Suppressor macrophage treated with lipopolysaccharide for 4 hours (primary cell): ENCODE data around the gene REN.
A peak's percentile ranks its signal among the peaks of the same experiment; 100 is the strongest.

ENCODE experiments used
- DNase-seq: peaks from one replicate; pipeline ENCODE4 v3.0.0-alpha.2; 2020

The REN gene

DNA sequence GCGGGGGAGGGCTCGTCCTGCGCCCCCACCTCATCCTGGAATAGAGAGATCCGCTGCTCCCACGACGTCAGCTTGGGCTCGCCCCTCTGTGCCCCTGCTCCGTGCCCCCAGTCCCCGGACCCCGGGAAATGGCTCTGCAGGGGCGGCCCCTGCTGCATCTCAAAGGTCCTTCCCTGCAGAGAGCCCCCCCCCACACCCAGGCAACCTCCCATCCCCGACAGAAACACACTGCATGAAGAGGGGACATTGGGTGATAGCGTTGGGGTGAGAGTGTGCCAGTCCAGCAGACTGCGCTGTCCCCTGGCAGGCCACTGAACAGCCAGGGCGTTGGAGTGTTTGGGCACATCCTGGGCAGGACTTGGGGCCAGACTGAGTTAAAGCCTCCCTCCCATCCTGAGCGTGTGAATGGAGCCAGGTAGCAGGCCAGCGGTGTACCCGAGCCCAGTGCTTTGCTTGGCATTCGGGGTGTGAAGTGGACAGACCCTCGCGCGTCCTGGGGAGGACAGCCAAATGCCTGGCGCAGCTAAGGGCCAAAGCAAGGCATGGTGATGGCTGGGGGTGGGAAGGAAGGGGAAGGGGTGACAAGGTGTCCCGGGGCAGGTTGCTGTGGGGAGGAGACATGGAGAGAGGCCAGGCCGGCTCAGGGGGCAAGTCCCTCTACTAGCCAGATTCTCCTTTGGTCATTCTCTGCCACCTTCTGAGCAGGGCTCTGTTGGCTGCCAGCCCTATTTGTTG lies 13.7 kb downstream of the REN start:
- no peak for DNase-seq

DNA sequence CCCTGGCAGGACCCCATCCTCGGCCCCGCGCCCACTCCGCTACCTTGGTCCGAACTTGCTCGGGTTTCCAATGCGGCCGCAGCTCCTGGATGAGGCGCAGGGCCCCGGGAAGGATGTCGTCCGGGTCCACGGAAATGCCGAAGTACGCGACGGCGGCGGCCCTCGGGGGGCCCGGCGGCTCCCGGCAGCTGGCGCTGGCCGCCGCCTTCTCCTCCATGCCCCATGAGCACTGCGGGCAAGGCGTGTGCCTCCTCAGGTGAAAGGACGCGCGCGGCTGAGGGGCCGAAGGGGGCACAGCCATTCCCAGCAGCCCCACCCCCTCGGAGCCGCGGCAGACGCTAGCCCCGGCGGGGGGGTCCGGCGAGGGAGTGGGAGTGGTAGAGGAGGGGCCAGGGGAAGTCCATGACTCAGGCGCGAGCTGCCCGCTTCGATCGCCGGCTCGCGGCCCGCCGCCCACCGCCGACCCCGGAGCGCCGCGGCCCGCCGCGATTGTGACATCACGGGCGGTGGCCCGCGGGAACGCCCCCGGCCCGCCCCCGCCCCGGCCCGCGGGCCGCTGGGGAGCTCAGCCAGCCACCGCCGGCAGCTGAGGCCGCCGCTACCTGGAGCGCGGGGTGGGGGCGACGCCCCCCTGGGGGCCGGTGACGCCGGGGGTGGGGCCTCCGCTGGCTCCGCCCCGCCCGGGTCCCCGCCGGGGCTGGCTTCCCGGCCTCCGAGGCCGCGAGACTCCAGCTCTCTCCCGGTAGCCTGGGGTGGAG lies 14.4 kb downstream of the REN start, which contains the start of gene ETNK2:
Gene ETNK2 (minus strand): TSS at position 493 of the 758 bp plus-strand sequence. CDS start 192 bp downstream, at position 301.
- peak; percentile 14 for DNase-seq

DNA sequence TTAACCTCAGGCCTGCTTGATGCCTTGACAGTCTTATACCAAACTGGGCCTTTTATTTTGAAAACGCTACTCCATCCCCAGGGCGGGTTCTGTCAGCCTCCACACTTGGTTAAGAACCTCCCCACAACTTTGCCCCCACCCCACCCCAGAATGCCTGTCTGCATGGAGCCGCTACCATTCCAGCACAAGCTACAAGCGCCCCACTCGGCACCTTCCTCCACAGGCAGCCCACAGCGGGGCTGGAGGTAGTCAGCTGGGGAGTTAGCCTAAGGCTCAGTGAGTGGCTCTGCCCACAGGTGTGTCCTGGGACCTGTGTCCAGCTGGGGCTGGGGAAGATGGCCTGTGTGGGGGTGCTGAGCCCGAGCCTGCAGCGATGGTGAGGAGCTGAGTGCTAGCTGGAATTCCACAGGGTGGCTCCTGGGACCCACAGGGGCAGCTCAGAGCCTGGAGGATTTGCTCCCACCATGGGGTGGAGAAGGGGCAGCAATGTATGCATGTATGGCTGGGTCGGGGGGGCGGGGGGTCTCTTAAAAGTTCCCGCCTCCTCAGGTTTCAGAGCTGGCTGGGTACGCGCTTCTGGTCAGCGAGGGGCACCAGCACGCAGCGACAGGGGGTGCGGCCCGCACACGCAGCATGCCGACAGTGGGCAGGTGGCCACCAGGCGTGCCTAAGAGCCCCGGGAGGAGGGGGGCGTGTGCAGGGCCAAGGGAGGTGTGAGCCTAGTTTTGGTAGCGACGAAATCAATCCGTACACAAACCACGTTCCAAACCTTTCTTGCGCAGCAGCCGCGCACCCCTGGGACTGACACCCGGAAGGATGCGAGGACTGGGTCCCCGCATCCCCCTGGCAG lies 15.2 kb downstream of the REN start:
- DNase-seq = no peak

DNA sequence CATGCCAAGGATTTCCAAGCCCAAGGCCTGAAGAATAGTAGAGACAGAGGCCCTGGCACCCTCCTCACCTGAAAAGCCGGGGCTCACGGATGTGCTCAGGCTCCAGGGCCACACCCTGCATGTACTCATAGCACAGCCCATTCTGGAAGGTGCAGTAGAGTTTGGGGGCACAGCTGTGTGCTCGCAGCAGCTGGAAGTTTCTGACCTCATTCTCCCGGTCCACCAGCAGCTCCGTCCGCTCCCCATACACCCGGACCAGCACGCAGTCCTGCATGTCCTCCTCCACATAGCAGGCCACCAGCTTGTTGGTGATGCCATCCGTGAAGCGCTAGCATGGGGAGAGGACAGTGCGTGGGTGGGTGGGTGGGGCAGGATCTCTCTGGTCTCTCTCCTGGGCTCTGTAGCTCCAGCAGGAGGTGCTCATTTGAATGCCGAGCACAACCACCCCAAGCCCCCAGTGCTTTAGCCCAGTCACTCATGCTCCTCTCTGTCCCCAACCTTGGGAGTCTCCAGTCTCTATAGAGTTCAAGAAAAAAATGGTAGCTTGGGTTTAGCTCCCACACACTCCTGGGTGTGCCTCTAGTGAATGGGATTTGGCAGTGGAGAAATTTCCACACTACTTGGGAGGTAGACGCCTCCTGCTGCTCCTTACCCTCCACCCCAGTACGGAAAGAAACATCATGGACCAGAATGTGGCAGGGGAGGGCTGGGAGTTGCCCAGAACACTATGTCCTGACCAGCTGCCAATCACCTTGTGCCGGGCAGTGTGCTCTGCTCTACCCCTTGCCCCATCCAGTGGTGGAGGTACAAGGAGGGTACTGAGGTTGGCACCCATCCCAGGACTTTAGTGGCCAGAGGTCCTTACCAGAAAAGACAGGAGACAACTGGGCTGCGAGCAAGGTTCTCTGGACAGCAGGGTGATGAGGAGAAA lies 16.2 kb downstream of the REN start:
- DNase-seq = no peak

DNA sequence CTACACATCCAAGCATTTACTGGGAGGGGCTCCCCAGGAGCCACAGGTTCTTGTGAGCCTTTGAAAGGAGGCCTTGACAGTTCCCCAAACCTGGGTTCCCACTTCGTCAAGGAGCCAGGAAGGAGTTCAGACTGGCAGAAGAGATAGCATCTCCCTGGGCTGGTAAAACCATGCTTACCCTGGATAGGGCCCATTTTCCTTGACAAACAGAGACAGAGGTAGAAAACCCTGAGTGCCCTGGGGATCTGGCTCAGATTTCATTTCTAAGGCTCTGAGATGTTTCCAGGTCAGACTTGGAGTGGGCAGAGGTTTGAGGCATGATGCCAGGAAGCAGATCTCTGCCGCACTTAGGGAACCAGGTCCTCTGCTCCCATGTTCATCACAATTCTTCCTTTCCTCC lies 17.0 kb downstream of the REN start:
- DNase-seq = no peak

DNA sequence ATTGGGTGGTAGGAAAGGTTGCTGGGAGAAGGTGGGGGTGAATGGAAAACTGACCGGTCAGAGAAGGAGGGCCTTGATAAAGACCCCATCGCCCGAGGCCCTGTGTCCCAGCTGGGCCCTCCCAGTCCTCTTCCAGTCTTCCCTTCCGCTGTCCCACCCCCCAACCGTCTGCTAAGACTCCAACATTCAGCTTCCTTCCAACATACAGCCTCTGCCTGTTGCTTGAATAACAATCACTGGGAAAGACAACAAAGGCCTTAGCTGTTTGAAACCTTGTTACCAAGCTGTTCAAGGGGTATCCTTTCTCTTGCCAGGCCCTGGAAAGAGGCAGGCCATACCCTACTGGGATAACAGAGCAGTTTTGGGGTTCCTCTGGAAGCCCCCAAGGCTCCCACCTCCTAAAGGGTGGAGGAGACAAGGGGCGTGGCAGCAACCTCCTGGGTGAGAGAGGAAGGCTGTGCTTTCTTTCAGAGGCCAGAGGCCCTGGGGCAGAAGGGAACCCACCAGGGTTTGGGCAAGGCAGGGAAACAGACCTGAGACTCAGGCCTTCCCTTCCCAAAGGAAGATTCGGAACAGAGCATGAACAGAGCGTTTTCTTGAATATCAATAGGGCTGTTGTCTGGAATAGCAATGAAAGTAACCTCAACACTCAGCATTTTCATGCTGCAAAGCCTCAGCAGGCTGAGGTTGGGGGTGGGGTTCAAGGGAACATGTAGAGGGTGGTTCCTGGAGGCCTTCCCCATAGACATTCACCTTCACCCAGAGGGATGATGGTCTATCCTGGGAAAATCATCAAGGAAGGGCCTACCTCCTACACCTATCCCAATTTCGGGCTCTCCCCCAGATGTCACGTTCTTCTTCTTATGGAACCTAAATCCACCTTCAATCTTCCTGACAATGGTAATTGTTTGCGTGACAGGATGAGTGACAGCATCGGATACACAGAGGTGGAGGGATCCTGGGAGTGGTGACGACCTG lies 18.4 kb downstream of the REN start:
- no peak for DNase-seq

DNA sequence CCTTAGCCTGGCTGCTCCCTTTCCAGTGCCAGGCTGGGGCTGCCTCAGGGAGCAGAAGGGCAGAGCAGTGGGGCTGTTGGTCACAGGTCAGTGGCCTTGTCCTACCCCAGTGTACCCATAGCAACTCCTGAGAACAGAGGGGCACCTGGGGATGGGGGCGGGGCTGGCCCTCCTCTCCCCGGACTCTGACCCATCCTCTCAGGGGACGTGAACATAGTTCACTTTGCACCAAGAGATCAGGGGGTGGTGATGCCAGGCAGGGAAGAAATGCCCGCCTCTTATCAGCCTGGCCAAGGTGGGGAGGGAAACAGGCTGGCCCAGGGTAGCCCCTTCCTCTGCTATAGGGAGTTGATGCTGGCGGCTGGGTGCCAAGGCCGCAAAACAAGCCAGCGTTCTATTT lies 19.2 kb downstream of the REN start:
- DNase-seq = no peak

DNA sequence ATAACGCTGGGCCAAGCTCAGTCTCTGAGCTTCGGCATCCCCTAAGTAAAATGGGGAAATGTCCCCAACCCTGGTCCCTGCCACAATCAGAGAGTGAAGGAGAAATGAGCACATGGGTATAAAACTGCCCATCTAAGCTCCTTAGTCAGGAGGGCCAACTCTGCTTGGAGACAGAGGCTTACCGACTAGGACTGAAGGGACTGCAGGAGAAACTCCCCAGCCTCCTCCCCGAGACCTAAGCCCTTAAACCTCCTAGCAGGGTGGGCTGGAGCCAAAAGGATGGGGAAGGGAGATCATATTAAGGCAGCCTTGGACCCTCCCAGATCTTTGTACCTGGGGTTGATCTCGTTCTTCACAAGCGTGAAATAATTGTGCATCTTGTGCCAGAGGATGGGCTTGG lies 19.8 kb downstream of the REN start:
- no peak for DNase-seq

DNA sequence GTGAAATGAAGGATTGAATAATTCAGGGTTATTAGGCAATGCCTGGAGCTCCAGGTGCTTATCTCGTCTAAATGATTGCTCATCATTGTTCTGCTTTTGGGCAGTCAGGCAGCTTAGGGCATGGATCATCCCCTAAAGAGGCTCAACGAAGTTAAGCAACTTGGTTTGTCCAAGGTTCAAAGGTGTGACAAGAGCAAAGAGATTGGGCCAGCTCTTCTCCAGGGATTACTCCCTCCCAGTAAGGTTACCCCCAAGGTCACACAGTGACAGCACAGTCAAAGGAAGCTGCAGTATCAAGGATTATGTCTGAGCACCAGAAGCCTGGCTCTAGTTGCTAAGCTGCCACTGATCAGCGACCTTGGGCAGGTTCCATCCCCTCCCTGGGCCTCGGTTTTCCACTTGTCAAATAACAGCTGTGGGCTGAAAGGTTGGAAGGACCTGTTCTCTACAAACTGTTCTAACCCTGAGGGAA lies 21.1 kb downstream of the REN start:
- no peak for DNase-seq

DNA sequence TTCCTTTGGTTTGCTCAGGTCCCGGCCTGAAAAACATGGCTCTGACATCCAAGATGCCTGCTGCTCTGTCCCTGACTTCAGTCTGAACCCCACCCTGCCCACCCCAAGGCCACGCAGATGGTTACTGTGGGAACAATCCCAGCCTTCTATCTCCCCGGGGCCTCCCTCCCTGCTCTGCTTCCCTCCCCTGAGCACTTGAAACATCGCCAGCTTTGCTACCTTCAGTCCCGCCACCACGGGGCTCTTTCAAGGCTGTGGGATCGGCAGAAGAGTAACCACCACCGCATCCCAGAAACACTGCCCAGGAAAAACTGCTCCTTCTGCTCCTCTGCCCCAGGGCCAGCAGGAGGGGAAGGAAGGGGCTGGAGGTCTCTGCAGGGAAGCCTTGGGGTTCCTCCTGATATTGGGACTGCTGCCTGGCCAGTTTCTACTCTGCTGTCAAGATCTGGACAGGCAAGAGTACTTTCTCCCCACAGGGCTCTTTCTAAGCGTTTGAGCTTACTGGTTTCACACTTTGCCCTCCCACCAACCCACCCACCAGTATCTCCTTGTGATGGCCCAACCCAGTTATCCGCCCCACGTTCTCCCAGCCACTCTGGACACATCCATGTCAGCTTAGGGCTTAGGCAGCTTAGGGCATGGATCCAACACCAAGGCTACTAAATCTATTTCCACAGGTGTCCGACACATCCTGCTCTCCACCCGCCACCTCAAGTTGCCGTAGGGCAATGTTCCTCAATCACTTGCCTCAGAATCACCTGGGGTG lies 22.7 kb downstream of the REN start:
- DNase-seq = no peak

DNA sequence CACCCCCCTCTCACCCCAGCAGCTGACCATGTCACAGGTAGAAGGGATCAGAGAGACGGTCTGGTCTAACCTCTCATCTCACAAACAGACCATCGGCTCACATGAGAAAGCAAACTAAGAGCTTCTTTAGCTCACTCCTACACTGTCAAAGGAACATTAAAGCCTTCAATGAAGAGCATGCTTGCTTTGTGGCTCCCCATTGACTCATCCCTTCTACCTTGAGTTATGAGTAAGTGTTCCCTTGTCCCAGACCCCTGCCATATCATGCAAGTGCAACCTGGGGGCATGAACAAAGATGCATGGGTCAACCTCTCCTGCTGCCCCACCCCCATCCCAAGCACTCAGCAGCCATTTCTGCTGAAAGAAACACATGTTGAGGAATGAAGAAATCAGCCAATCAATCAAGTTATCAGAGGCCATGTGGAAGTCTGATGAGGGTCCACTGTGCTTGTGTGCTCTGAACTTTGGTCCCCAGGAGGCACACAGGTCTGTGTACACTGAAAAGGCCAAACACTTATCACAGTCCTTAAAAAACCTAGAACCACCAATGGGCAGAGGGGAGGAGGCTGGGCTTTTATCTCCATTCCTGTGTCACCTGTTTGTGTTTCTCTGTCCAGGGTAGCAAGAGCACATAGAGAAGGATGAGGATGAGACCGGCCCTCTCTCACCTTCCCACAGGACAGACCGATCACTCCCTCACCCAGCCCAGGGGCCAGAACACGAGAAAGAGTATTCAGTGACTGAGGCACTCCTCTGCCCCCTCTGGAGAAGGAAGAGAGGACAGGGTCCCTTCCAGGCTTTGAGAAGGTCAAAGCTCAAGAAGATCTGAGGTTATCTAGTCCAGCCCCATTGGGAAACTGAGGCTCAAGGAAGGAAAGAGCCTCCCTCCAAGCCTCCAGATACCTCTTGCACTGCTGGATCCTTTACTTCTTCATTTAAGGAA lies 23.8 kb downstream of the REN start:
- no peak for DNase-seq

DNA sequence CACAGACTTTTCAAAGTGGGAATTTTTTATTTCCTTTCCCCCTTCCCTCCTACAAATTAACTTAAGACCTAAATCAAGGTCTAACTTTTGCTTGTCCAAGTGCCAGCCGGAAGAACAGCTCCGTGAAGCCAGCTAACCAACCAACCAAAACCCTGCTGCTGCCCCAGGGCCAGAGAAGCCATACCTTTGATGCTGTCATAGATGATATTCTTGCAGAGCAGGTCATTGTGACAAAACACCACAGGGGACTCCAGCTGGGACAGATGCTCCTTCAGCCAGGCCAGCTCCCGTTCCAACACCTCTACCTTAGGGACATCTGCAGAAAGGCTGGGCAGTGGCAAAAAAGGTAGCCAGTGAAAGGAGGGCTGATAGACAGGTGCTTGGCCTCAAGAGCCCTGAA lies 25.0 kb downstream of the REN start:
- no peak for DNase-seq

DNA sequence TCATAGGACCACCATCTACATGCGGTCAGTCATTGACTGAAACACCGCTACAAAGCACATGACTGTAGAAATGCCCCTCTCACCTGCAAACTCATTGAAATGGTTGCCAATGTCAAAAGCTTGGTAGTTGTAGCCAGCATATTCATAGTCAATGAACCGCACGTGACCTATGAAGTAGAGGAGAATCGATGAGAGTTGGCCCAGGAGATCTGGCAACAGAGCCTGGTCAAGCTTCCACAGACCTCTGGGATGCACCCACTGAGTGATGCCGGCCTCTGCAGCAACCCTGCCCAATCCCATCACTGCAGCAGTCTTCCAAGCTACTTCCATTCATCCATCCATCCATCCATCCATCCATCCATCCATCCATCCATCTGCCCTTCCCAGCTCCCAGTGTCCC lies 26.2 kb downstream of the REN start:
- DNase-seq = no peak

DNA sequence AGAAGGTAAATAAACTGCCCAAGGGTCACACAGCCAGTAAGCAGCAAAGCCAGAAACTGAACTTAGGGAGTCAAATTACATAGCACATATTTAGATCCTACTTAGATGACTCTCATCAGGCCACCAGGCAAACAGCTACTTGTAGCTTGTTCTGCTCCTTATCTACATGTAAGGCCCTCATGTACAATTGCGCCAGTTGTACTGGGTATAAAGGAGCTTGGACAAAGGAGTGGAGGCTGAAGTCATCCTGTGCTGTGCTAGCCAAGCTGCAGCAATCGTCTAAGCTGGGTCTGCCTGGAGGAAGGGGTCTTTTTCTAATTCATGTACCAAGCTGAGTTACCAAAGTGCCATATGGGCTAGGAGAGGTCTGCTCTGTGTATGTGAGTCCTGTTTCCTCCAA lies 27.0 kb downstream of the REN start:
- DNase-seq = no peak

DNA sequence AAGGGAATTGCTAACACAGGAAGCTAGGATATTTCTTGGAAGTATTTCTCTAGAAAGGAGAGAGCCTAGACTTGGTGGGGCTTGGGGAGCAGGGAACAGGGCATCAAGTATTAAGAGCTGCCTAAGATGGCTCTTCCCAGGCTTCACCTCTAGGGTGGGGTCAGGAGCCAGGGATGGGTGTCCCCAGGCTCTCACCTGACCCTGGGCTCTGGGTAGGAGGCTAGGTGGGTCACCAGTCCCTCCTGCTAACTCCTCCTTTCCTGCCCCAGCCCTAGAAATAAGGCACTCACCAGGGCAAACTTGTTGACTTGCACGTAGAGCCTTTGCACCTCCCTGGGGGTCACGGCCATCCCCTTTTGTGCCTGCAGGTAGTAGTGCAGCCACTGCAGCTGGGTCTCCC lies 29.3 kb downstream of the REN start:
- no peak for DNase-seq

DNA sequence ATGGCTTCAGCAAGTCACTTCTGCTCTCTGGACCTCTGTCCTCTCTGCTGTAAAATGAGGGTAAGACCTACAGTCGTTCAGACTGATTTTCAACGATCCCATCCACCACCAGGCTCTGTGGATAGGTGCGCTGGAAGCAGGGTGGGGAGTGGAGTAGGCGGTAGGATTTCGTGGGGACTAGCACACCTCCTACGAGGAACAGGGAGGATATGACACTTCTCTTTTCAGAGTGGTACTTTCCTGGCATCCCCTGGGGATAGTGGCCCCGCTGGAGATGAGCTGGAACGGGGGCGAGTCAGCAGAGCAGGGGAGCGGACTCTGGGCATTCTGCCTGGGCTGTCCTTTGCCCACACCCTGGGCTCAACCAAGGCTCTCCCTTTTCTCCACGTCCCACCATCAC lies 32.0 kb downstream of the REN start:
- DNase-seq = no peak

DNA sequence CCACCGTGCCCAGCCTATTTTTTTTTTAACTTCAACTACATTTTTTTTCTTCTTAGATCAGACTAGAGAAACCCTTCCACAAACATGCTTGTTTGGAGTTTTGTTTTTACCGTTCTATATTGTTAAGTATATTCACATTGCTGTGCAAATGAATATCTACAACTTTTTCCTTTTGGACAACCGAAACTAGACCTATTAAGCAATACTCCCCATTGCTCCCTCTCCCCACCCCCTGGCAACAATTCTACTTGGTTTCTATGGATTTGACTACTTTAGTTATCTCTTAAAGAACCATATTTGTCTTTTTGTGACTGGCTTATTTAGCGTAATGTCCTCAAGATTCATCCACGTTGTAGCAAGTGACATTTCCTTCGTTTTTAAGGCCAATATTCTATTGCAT lies 33.4 kb downstream of the REN start:
- DNase-seq = no peak

DNA sequence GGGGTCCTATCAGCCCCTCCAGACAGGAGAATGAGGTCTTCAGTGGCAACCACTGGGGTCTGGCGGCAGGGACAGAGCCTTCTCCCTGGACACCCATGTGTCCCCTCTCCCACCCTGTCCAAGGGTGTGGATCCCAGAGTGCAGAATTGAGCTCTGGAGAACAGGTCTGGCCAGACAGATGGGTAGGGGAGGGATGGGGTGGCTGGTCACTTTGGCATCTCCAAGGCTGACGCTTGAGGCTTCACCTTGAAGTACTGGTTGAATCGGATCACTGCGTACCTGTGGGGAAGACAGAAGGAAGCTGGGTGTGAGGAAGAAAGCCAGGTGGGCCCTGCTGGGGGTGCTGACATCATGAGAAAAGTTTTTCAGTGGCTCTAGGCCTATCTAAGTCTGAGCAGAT lies 34.2 kb downstream of the REN start:
- DNase-seq = no peak
